ENCODE results near the gene KCNK5.

- no peak for TF ChIP-seq CTCF (IDR thresholded peaks at IDR 0.05)
- no peak for TF ChIP-seq POLR2A (IDR thresholded peaks at IDR 0.05; ENCODE audit: low read depth)
- no peak for TF ChIP-seq POLR2AphosphoS5 (IDR thresholded peaks at IDR 0.05)
Observed at GRCh38 chr6:39268171-39268570, 38.9 kb upstream of the KCNK5 start.
